ENCODE results near the gene RAD51AP1. TPM values are rescaled to one million over a fixed set of nuclear protein-coding genes. Genes with fewer than 3 reads are reported as not detected.

Gene RAD51AP1
- total and polyA plus RNA-seq, 2 donors (not counting 3 experiments of a cell fraction or from before 2014, with no cell fraction given) = 9.0 to 23.1 TPM

DNA sequence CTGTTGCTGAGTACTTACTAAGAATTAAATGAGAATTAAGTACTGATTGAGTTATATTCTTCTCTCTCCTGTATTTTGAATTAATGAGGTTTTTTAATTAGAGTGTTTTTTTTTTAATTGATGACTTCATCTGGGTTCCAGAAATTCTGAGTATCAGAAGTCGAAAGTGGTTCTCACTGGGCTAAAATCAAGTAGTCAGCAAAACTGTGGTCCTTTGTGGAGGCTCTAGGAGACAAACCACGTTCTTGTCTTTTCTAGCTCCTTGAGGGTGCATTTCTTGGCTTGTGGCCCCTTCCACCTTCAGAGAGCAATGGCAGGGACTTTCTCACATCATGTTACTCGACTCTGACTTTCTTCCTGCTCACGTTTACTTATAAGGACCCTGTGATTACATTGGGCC is 15.3 kb downstream of the RAD51AP1 start:
- Histone ChIP-seq H3K9me1 (replicated peaks; ENCODE audit: control insufficient read depth, extremely low read depth, insufficient read depth, low read length) (no peaks in the 10 kb centered on the region), H3K27ac (ENCODE audit: insufficient read depth, low read depth, low read length) (no peak overlapping the region), H3K9ac (replicated peaks; ENCODE audit: extremely low read depth, insufficient read depth, low read length) (no peak overlapping the region), H3K4me3 (replicated peaks in 1 of 3; ENCODE audit: insufficient read depth in 1 of 3, low read depth in 1 of 3, low read length in 3 of 3) (no peak overlapping the region), H3K79me2 (ENCODE audit: control insufficient read depth, insufficient read depth, low read length) (no peaks in the 10 kb centered on the region), H3K4me2 (ENCODE audit: insufficient read depth, low read length) (no peak overlapping the region), H3K36me3 (ENCODE audit: control insufficient read depth in 2 of 2, extremely low read depth in 1 of 2, insufficient read depth in 2 of 2, low read length in 2 of 2) (peaks cover 0 to 2% of the 10 kb centered on the region in 2 experiments), H4K20me1 (replicated peaks; ENCODE audit: control insufficient read depth, extremely low read depth, insufficient read depth, low read length) (no peaks in the 10 kb centered on the region), H3K4me1 (ENCODE audit: control insufficient read depth, extremely low read depth, insufficient read depth, low read length) (no peaks in the 10 kb centered on the region), H2AFZ (ENCODE audit: low read depth, low read length) (no peak overlapping the region), H3K27me3 (ENCODE audit: control insufficient read depth in 2 of 2, insufficient read depth in 2 of 2, low read length in 2 of 2) (no peaks in the 10 kb centered on the region), H3K9me3 (replicated peaks; ENCODE audit: control insufficient read depth, insufficient read depth, low read length) (no peaks in the 10 kb centered on the region)
- CTCF ChIA-PET = interaction anchor here (1.0 kb wide), 1 partner anchor 8 kb away, joined by 3 read pairs; the partner anchor contains the start of gene DYRK4
- no TSS peak for BruUV-seq (replicated peaks)
- FAIRE-seq = no peak
- dilution Hi-C loops (cut with MboI; ENCODE audit: extremely low pct_ligation_motif_present, low sequenced_read_pairs) = no loop called here
- DNase-seq (ENCODE audit: low read depth, low spot score) = no peak
- no peak for TF ChIP-seq FOS (IDR thresholded peaks at IDR 0.05; ENCODE audit: borderline replicate concordance, insufficient read depth, low read length)
- TF ChIP-seq JUN (IDR thresholded peaks at IDR 0.05; ENCODE audit: borderline replicate concordance, insufficient read depth, insufficient read length, low read depth) = no peak
- no peak for TF ChIP-seq POLR2A (IDR thresholded peaks at IDR 0.05; ENCODE audit: low read depth, low read length)
- TF ChIP-seq, protein P1, sequence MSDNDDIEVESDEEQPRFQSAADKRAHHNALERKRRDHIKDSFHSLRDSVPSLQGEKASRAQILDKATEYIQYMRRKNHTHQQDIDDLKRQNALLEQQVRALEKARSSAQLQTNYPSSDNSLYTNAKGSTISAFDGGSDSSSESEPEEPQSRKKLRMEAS (IDR thresholded peaks at IDR 0.05; ENCODE audit: insufficient read depth, insufficient read length) = no peak
- no peak for TF ChIP-seq GATA2 (IDR thresholded peaks at IDR 0.05; ENCODE audit: insufficient read depth, insufficient read length, low read depth, low read length)
- TF ChIP-seq MYC (IDR thresholded peaks at IDR 0.05; ENCODE audit: low read depth, low read length) = no peak
- no peak for TF ChIP-seq EZH2 (IDR thresholded peaks at IDR 0.05; ENCODE audit: borderline replicate concordance, low read depth, low read length, severe bottlenecking)
- no peak for TF ChIP-seq POLR2AphosphoS5 (IDR thresholded peaks at IDR 0.05; ENCODE audit: insufficient read depth, low read depth, low read length)
- intact Hi-C loops (cut with micrococcal nuclease) = no loop called here
- POLR2A ChIA-PET = no interaction called here

DNA sequence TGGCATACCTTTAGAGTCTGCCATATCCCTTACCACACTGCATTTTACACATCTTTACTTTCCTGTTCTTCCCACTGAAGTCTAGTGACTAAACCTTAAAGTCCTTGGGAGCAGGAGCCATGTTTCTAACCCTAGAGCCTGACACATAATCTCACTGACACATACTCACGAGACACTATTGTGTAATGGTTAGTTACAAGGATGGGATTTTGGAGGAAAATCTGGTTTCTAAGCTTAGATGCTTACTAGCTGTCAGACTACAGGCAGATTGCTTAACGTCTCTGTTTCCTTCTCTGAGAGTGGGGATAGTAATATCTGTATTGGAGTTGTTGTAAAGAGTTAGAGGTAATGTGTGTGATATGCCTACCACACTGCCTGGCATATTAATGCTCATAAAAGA is 17.1 kb downstream of the RAD51AP1 start:
- Histone ChIP-seq H2AFZ (ENCODE audit: low read depth, low read length) (no peak overlapping the region), H3K79me2 (ENCODE audit: control insufficient read depth, insufficient read depth, low read length) (no peaks in the 10 kb centered on the region), H3K4me3 (replicated peaks in 1 of 3; ENCODE audit: insufficient read depth in 1 of 3, low read depth in 1 of 3, low read length in 3 of 3) (no peak overlapping the region), H3K4me1 (ENCODE audit: control insufficient read depth, extremely low read depth, insufficient read depth, low read length) (no peaks in the 10 kb centered on the region), H3K9me1 (replicated peaks; ENCODE audit: control insufficient read depth, extremely low read depth, insufficient read depth, low read length) (no peaks in the 10 kb centered on the region), H3K9ac (replicated peaks; ENCODE audit: extremely low read depth, insufficient read depth, low read length) (no peak overlapping the region), H3K27me3 (ENCODE audit: control insufficient read depth in 2 of 2, insufficient read depth in 2 of 2, low read length in 2 of 2) (no peaks in the 10 kb centered on the region), H3K36me3 (ENCODE audit: control insufficient read depth in 2 of 2, extremely low read depth in 1 of 2, insufficient read depth in 2 of 2, low read length in 2 of 2) (peaks cover 0 to 2% of the 10 kb centered on the region in 2 experiments), H3K4me2 (ENCODE audit: insufficient read depth, low read length) (no peak overlapping the region), H4K20me1 (replicated peaks; ENCODE audit: control insufficient read depth, extremely low read depth, insufficient read depth, low read length) (no peaks in the 10 kb centered on the region), H3K27ac (ENCODE audit: insufficient read depth, low read depth, low read length) (no peak overlapping the region), H3K9me3 (replicated peaks; ENCODE audit: control insufficient read depth, insufficient read depth, low read length) (no peaks in the 10 kb centered on the region)
- ChIA-PET POLR2A (no interaction called here), CTCF (no interaction called here)
- intact Hi-C loops (cut with micrococcal nuclease) = no loop called here
- FAIRE-seq = no peak
- no peak for TF ChIP-seq POLR2A (IDR thresholded peaks at IDR 0.05; ENCODE audit: low read depth, low read length)
- TF ChIP-seq MYC (IDR thresholded peaks at IDR 0.05; ENCODE audit: low read depth, low read length) = no peak
- TF ChIP-seq, protein P2, sequence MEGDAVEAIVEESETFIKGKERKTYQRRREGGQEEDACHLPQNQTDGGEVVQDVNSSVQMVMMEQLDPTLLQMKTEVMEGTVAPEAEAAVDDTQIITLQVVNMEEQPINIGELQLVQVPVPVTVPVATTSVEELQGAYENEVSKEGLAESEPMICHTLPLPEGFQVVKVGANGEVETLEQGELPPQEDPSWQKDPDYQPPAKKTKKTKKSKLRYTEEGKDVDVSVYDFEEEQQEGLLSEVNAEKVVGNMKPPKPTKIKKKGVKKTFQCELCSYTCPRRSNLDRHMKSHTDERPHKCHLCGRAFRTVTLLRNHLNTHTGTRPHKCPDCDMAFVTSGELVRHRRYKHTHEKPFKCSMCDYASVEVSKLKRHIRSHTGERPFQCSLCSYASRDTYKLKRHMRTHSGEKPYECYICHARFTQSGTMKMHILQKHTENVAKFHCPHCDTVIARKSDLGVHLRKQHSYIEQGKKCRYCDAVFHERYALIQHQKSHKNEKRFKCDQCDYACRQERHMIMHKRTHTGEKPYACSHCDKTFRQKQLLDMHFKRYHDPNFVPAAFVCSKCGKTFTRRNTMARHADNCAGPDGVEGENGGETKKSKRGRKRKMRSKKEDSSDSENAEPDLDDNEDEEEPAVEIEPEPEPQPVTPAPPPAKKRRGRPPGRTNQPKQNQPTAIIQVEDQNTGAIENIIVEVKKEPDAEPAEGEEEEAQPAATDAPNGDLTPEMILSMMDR (IDR thresholded peaks at IDR 0.05; ENCODE audit: extremely low read depth in 1 of 2, insufficient read depth in 1 of 2, low read depth in 1 of 2, low read length in 2 of 2) = no peak
- no peak for TF ChIP-seq GATA2 (IDR thresholded peaks at IDR 0.05; ENCODE audit: insufficient read depth, insufficient read length, low read depth, low read length)
- no peak for TF ChIP-seq FOS (IDR thresholded peaks at IDR 0.05; ENCODE audit: borderline replicate concordance, insufficient read depth, low read length)
- no peak for TF ChIP-seq POLR2AphosphoS5 (IDR thresholded peaks at IDR 0.05; ENCODE audit: insufficient read depth, low read depth, low read length)
- TF ChIP-seq, protein P1 (IDR thresholded peaks at IDR 0.05; ENCODE audit: insufficient read depth, insufficient read length) = no peak
- no peak for TF ChIP-seq EZH2 (IDR thresholded peaks at IDR 0.05; ENCODE audit: borderline replicate concordance, low read depth, low read length, severe bottlenecking)
- TF ChIP-seq JUN (IDR thresholded peaks at IDR 0.05; ENCODE audit: borderline replicate concordance, insufficient read depth, insufficient read length, low read depth) = no peak
- dilution Hi-C loops (cut with MboI; ENCODE audit: extremely low pct_ligation_motif_present, low sequenced_read_pairs) = no loop called here
- no TSS peak for BruUV-seq (replicated peaks)
- no peak for DNase-seq (ENCODE audit: low read depth, low spot score)

Data from endothelial cell of umbilical vein (primary cell).